ENCODE measurements around the gene PNMT.

DNA sequence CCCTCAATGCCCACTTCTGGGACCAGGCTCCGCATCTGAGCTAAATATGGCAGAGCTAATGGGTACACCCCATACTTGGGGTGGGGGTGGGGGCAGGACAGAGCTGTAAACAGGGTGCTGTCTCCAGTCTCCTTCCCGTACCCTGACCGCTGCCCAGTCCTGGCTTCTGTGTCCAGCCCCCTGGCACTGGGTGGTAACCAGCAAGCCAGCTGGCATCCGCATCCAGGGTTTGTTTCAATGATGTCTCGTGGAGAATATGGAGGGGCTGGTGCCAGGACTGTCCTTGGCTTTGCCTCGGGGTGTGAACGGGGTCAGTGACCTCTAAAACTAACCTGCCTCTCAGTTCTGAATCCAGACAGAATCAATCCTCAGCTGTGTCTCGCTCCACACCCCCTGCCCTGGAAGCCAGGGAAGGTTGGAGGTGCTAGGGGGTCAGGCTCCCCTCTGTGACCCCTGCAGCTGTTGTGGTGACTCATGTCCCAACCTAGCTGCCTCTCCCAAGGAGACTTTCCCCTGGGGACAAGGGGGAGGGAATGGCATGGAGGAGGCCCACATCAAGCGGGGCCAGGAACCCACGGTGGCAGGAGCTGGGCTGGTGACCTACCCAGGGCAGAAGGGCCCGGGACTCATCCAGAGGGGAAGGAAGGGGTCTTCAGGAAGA lies 1.5 kb upstream of the PNMT start:
- TF ChIP-seq, protein P1, sequence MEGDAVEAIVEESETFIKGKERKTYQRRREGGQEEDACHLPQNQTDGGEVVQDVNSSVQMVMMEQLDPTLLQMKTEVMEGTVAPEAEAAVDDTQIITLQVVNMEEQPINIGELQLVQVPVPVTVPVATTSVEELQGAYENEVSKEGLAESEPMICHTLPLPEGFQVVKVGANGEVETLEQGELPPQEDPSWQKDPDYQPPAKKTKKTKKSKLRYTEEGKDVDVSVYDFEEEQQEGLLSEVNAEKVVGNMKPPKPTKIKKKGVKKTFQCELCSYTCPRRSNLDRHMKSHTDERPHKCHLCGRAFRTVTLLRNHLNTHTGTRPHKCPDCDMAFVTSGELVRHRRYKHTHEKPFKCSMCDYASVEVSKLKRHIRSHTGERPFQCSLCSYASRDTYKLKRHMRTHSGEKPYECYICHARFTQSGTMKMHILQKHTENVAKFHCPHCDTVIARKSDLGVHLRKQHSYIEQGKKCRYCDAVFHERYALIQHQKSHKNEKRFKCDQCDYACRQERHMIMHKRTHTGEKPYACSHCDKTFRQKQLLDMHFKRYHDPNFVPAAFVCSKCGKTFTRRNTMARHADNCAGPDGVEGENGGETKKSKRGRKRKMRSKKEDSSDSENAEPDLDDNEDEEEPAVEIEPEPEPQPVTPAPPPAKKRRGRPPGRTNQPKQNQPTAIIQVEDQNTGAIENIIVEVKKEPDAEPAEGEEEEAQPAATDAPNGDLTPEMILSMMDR (conservative IDR thresholded peaks at IDR 0.05; ENCODE audit: low read length): no peak
- TF ChIP-seq EZH2phosphoT487 (IDR thresholded peaks at IDR 0.05; ENCODE audit: borderline replicate concordance, low read depth, low read length): no peak
